Uterus (tissue), 2 donors: Measurements from ENCODE around the gene BTNL3.

Source experiments
- CTCF ChIP-seq, 4 experiments: fragments of 200-600 bp in 2 of 4; fragments of 450-650 bp in 2 of 4; sonication (generic) in 2 of 4; IDR thresholded peaks; one replicate each; pipeline ENCODE4 v1.5.1; 2016 to 2019; ENCODE audit warnings: antibody characterized with exemption in 4 of 4, mild to moderate bottlenecking in 2 of 4, moderate library complexity in 1 of 4
- POLR2A ChIP-seq, 2 donors: fragments of 450-650 bp; IDR thresholded peaks; one replicate each; pipeline ENCODE4 v1.6.1; 2016; ENCODE audit warnings: antibody characterized with exemption in 2 of 2, mild to moderate bottlenecking in 1 of 2, moderate library complexity in 1 of 2

GRCh38 chr5:181036816-181037364 is 48.2 kb downstream of the BTNL3 start:
- TF ChIP-seq POLR2A (IDR thresholded peaks at IDR 0.05), result no peak
- no peak for TF ChIP-seq CTCF (IDR thresholded peaks at IDR 0.05)
